Endothelial cell of umbilical vein (primary cell): Measurements from ENCODE around the gene LILRB5. TPM values are rescaled to one million over a fixed set of nuclear protein-coding genes. Genes with fewer than 3 reads are reported as not detected.
"Not testable (repeated sequence)": the region's sequence is repeated elsewhere in the genome, so short reads cannot be mapped to it uniquely, and the experiment has no call there.

Source experiments
- BruUV-seq: library from RNA; stranded (reverse); fragments of 400-500 nt; replicated peaks from 2 replicates; lab custom pipeline; 2021; lab: Mats Ljungman, UMichigan
- CTCF ChIA-PET: fragments of 300-600, 350-600 bp; sonication (Branson Sonifier 250); formaldehyde crosslinking; loops from one replicate; lab custom pipeline; 2021; ENCODE audit warnings: antibody characterized with exemption, inconsistent platforms; lab: Charles Lee
- POLR2A ChIA-PET: fragments of 300-600, 350-600 bp; sonication (Branson Sonifier 250); formaldehyde crosslinking; loops from one replicate; lab custom pipeline; 2021; ENCODE audit warnings: antibody characterized with exemption, inconsistent platforms; lab: Charles Lee
- DNase-seq: peaks from one replicate; pipeline ENCODE4 v3.0.0-alpha.2; 2011; ENCODE audit warnings: low read depth, low spot score
- FAIRE-seq: peaks from 2 replicates; lab custom pipeline; 2011; peaks lifted over from hg19 to GRCh38; lab: Jason Lieb, UNC
- H2AFZ ChIP-seq: 2 replicates; pipeline ENCODE4 v1.6.0; 2012; ENCODE audit warnings: low read depth, low read length, control low read depth, inconsistent platforms
- H3K27ac ChIP-seq: 2 replicates; pipeline ENCODE4 v1.5.1; 2011; ENCODE audit warnings: low read depth, mild to moderate bottlenecking, control low read depth, low read length, moderate library complexity; ENCODE audit not compliant: insufficient read depth
- H3K27me3 ChIP-seq, 2 experiments: 2 replicates each; pipeline versions ENCODE4 v1.6.0 to v1.6.1; 2011; ENCODE audit warnings: low read length in 2 of 2, mixed read lengths in 1 of 2; ENCODE audit not compliant: control insufficient read depth in 2 of 2, insufficient read depth in 2 of 2
- H3K36me3 ChIP-seq, 2 experiments: 2 replicates in 1 of 2; 3 replicates in 1 of 2; pipeline ENCODE4 v1.5.1; 2011; ENCODE audit warnings: low read length in 2 of 2, mild to moderate bottlenecking in 1 of 2, moderate library complexity in 1 of 2; ENCODE audit not compliant: control insufficient read depth in 2 of 2, insufficient read depth in 2 of 2; ENCODE audit errors: extremely low read depth in 1 of 2
- H3K4me1 ChIP-seq: 3 replicates; pipeline ENCODE4 v1.5.1; 2011; ENCODE audit warnings: mild to moderate bottlenecking, low read length; ENCODE audit not compliant: control insufficient read depth, insufficient read depth; ENCODE audit errors: extremely low read depth
- H3K4me2 ChIP-seq: 2 replicates; pipeline ENCODE4 v1.6.1; 2011; ENCODE audit warnings: low read length, control low read depth, mixed read lengths; ENCODE audit not compliant: insufficient read depth
- H3K4me3 ChIP-seq, 3 experiments: fragments of 200-600 bp in 1 of 3; sonication (generic), shearing (Covaris generic) in 1 of 3; replicated peaks in 1 of 3; 2 replicates each; pipeline ENCODE4 v1.5.1; 2011 to 2016; ENCODE audit warnings: control low read depth in 3 of 3, low read length in 3 of 3, mild to moderate bottlenecking in 2 of 3, inconsistent platforms in 1 of 3, low read depth in 1 of 3, moderate library complexity in 1 of 3; ENCODE audit not compliant: insufficient read depth in 1 of 3
- H3K79me2 ChIP-seq: 2 replicates; pipeline ENCODE4 v1.6.0; 2012; ENCODE audit warnings: low read length, inconsistent platforms; ENCODE audit not compliant: control insufficient read depth, insufficient read depth
- H3K9ac ChIP-seq: replicated peaks from 2 replicates; pipeline ENCODE3; 2011; ENCODE audit warnings: low read length, control low read depth; ENCODE audit not compliant: insufficient read depth; ENCODE audit errors: extremely low read depth
- H3K9me1 ChIP-seq: replicated peaks from 3 replicates; pipeline ENCODE4 v1.6.0; 2011; ENCODE audit warnings: mild to moderate bottlenecking, low read length; ENCODE audit not compliant: control insufficient read depth, insufficient read depth; ENCODE audit errors: extremely low read depth
- H3K9me3 ChIP-seq: replicated peaks from 2 replicates; pipeline ENCODE4 v1.5.1; 2012; ENCODE audit warnings: low read length, inconsistent platforms; ENCODE audit not compliant: control insufficient read depth, insufficient read depth
- H4K20me1 ChIP-seq: replicated peaks from 2 replicates; pipeline ENCODE3; 2011; ENCODE audit warnings: mild to moderate bottlenecking, low read length; ENCODE audit not compliant: control insufficient read depth, insufficient read depth; ENCODE audit errors: extremely low read depth
- EZH2 ChIP-seq: IDR thresholded peaks from 2 replicates; pipeline ENCODE4 v1.6.1; 2012; ENCODE audit warnings: borderline replicate concordance, low read depth, mild to moderate bottlenecking, moderate library complexity, low read length, inconsistent platforms; ENCODE audit not compliant: severe bottlenecking
- POLR2AphosphoS5 ChIP-seq: IDR thresholded peaks from 2 replicates; pipeline ENCODE4 v1.6.1; 2012; ENCODE audit warnings: low read depth, mild to moderate bottlenecking, control low read depth, low read length, moderate library complexity; ENCODE audit not compliant: insufficient read depth
- dilution Hi-C: fragments of 300-500 bp; cut with MboI; formaldehyde crosslinking; loops from one replicate; pipeline ENCODE4 v1.15.0; 2019; ENCODE audit warnings: low sequenced_read_pairs; ENCODE audit not compliant: extremely low pct_ligation_motif_present
- intact Hi-C: fragments of 100-400 bp; cut with micrococcal nuclease; formaldehyde crosslinking; loops from one replicate; pipeline ENCODE4 v1.10.0; 2022
- polyA plus RNA-seq, 4 experiments: library from polyadenylated mRNA; depleted of rRNA in 3 of 4; stranded (reverse) in 3 of 4; unstranded in 1 of 4; fragments of >200 nt; gene quantifications; 2 replicates each; pipeline versions ENCODE4 v1.2.1 to v1.2.3, GENCODE V29; 2011 to 2012; ENCODE audit warnings: missing spikeins in 1 of 4
- total RNA-seq: library from RNA; stranded (reverse); gene quantifications from 2 replicates; pipeline ENCODE4 v1.2.3, GENCODE V29; 2021

Gene LILRB5
- total and polyA plus RNA-seq, 2 donors (not counting 3 experiments of a cell fraction or from before 2014, with no cell fraction given) = not detected

GRCh38 chr19:54219702-54220101, 37.4 kb downstream of the LILRB5 start:
- H3K79me2 ChIP-seq, H3K4me1 ChIP-seq, H3K9me1 ChIP-seq, H3K36me3 ChIP-seq, H3K4me3 ChIP-seq, FAIRE-seq, H3K9ac ChIP-seq, CTCF ChIA-PET, H3K4me2 ChIP-seq, dilution Hi-C loops, H4K20me1 ChIP-seq, H3K9me3 ChIP-seq, H3K27ac ChIP-seq, H3K27me3 ChIP-seq, DNase-seq, intact Hi-C loops, BruUV-seq, POLR2A ChIA-PET, H2AFZ ChIP-seq: not testable (repeated sequence)

- intact Hi-C loops = no loop called here
- no peak for FAIRE-seq
- dilution Hi-C loops = no loop called here
- no peak overlapping the region for H3K27ac ChIP-seq
- no peaks in the 10 kb centered on the region for H3K36me3 ChIP-seq
- CTCF ChIA-PET = no interaction called here
- no peak for DNase-seq
- no peaks in the 10 kb centered on the region for H4K20me1 ChIP-seq
- no peaks in the 10 kb centered on the region for H3K27me3 ChIP-seq
- no peaks in the 10 kb centered on the region for H3K9me3 ChIP-seq
- H3K79me2 ChIP-seq = no peaks in the 10 kb centered on the region
- H3K4me1 ChIP-seq = no peaks in the 10 kb centered on the region
- no peak overlapping the region for H2AFZ ChIP-seq
- TF ChIP-seq POLR2AphosphoS5 (no peak), EZH2 (no peak)
- H3K9ac ChIP-seq = no peak overlapping the region
- H3K4me2 ChIP-seq = no peak overlapping the region
- H3K4me3 ChIP-seq = no peak overlapping the region
- no TSS peak for BruUV-seq
- POLR2A ChIA-PET = no interaction called here
- no peaks in the 10 kb centered on the region for H3K9me1 ChIP-seq
These were observed 38.0 kb downstream of the LILRB5 start for GRCh38 chr19:54218960-54219661.
